HG03575 (cell line): ENCODE results near the gene FBXO22.
"Not testable (repeated sequence)": the region's sequence is repeated elsewhere in the genome, so short reads cannot be mapped to it uniquely, and the experiment has no call there.

Source experiments
- ATAC-seq: cut with Tn5 transposase; IDR thresholded peaks from one replicate; pipeline ENCODE4 v1.9.1; 2021; ENCODE audit not compliant: unreplicated experiment, insufficient number of reproducible peaks, low FRiP score; ENCODE audit errors: extremely low read depth

FBXO22 gene

GRCh38 chr15:75952525-75952924, 48.8 kb downstream of the FBXO22 start:
- no peak for ATAC-seq

DNA sequence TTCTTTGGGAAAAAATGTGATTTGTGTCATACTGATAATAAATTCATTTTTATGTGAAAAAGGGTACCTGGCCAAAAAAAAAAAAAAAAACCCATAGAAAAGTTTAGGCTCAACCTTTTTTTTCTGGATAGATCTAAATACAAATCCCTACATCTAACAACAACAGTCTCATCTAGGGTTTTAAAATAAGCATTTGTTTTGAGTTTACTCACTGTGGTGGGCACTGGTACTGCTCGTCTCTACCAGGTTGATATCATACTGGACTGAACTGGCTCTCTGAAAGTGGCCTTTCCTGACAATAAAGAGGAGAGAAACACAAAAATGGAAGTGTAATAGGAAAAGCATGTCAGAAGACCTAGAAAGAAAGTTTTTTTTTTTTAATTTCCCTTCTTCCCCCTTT, 52.0 kb downstream of the FBXO22 start:
- ATAC-seq, result no peak

GRCh38 chr15:75961331-75961730, 57.7 kb downstream of the FBXO22 start:
- no peak for ATAC-seq

DNA sequence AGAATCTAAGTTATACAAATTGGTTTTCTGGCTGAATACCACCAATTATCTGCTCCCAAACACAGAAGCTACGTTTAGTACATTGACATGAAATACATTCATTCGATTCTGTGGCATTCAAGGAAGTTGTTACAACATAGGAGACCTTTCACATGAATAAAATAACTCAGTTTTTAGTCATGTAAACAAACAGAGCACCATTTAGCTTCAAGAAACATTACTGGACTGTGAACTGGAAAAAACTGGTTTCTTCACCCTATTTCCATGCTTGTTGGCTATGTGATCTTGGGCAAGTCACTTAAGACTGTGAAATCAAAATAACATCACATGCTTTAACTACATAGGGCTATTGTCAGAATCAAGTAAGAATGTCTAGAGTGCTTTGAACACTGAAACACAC, 62.4 kb downstream of the FBXO22 start:
- ATAC-seq, result no peak

- not testable (repeated sequence) for ATAC-seq
These were observed 73.1 kb downstream of the FBXO22 start for GRCh38 chr15:75976766-75977165.

DNA sequence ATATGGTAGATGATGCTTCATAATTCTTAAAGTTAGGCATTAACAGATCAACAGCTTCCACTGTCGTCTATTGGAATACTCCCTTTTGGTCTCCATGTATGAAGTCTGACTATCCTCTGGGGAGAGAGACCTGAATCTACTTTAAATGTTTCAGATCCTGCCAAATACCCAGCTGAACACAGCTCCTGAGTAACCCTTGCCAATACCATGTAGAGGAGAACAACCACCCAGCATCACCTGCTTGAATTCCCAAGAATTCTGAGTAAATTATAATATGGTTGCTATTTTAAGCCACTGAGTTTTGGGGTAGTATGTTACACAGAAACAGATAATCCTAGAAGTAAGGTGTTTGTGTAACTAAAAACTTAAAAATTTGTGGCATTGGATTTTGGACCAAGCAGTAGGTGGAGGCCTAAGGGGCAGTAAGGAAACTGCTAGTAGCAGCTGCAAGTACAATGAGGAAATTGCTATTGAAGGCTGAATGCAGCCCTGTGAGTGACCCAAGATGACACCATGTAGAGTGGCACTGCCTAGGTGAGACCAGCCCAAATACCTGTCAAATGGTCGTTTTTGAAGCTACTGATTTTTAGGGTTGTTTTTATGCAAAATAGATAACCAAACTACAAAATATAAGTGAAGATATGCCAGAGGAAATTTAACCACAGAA, 77.6 kb downstream of the FBXO22 start:
- no peak for ATAC-seq

DNA sequence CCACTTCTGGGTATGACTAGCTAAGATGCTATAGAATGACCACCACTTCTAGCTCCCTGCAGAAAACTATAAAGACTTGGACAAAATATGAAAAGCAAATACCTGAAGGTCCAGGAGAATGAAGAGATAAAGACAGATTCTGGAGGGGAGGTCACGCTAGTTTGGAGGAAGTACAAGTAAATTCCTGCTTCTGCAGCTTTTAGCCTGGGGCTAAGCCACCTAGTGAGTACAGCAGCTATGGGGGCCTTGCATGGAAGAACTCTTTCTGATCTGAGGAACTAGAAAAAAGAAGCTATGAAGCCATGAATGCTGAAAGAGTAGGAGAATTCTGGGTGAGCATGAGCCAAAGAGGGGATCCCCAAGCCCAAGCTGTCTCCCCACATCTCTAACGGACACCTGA, 78.8 kb downstream of the FBXO22 start:
- no peak for ATAC-seq

- ATAC-seq, result not testable (repeated sequence)
These were observed 81.0 kb downstream of the FBXO22 start for GRCh38 chr15:75984706-75985105.

- no peak for ATAC-seq
These were observed 82.3 kb downstream of the FBXO22 start for GRCh38 chr15:75985971-75986370.

DNA sequence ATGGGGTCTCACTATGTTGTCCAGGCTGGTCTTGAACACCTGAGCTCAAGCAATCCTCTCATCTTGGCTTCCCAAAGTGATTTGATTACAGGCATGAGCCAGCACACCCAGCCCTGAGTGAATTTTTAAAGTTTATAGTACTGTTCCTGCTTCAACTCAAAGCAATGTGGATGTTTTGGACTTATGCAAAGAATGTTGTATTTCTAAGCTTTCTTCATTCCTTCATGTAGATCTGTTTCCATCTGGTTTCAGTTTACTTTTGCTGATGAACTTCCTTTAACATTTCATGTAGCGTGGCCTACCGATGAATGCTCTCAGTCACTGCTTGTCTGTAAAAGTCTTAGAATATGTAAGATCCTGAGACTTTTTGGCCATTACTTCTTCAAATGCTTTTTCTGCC, 85.4 kb downstream of the FBXO22 start:
- ATAC-seq, result no peak

DNA sequence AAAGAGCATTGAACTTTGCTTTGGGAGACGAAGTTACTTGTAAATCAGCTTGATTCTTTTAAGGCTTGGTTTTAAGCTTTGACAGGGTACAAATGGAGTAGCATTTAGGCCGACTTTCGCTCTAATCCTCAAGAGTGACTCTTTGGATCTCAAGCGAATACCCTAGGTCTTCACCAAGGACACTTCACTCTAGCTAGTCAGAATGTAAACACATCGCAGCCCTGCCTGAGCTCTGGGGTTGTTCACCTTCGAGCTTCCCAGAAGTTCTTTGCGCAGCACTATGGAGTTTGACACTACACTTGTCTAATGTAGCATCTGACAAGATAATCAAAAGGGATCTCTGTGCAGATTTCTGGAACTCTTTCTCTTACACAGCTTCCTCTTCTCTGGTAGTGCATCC, 86.2 kb downstream of the FBXO22 start:
- ATAC-seq, result no peak
